GM23338 (cell line): ENCODE measurements around the gene PASK.

Experiments used
- EZH2phosphoT487 ChIP-seq: fragments of 200-600 bp; sonication (generic); IDR thresholded peaks from one replicate; pipeline ENCODE4 v1.8.1; 2018; ENCODE audit warnings: antibody characterized with exemption; ENCODE audit not compliant: unreplicated experiment
- POLR2AphosphoS5 ChIP-seq: IDR thresholded peaks from 2 replicates; pipeline ENCODE4 v1.6.1; 2016; ENCODE audit warnings: antibody characterized with exemption, low read depth
- REST ChIP-seq: IDR thresholded peaks from one replicate; pipeline ENCODE4 v1.6.1; 2018; ENCODE audit warnings: antibody characterized with exemption; ENCODE audit not compliant: unreplicated experiment
- TF ChIP-seq, protein P1 (sequence below), 2 experiments: fragments of 200-600 bp in 1 of 2; sonication (generic) in 1 of 2; conservative IDR thresholded peaks; 2 replicates each; pipeline versions ENCODE4 v1.5.1 to v1.6.1; 2016 to 2017; ENCODE audit warnings: antibody characterized with exemption in 2 of 2, low read depth in 2 of 2, mild to moderate bottlenecking in 2 of 2, moderate library complexity in 1 of 2

- TF ChIP-seq, protein P1, sequence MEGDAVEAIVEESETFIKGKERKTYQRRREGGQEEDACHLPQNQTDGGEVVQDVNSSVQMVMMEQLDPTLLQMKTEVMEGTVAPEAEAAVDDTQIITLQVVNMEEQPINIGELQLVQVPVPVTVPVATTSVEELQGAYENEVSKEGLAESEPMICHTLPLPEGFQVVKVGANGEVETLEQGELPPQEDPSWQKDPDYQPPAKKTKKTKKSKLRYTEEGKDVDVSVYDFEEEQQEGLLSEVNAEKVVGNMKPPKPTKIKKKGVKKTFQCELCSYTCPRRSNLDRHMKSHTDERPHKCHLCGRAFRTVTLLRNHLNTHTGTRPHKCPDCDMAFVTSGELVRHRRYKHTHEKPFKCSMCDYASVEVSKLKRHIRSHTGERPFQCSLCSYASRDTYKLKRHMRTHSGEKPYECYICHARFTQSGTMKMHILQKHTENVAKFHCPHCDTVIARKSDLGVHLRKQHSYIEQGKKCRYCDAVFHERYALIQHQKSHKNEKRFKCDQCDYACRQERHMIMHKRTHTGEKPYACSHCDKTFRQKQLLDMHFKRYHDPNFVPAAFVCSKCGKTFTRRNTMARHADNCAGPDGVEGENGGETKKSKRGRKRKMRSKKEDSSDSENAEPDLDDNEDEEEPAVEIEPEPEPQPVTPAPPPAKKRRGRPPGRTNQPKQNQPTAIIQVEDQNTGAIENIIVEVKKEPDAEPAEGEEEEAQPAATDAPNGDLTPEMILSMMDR (conservative IDR thresholded peaks at IDR 0.05; ENCODE audit: low read depth in 2 of 2) = no peak
- TF ChIP-seq REST = no peak
- no peak for TF ChIP-seq EZH2phosphoT487
- no peak for TF ChIP-seq POLR2AphosphoS5
Measured at GRCh38 chr2:241187101-241187917, 38.0 kb upstream of the PASK start.
